ENCODE data around the gene WASHC1. TPM values are rescaled to one million over a fixed set of nuclear protein-coding genes. Genes with fewer than 3 reads are reported as not detected.
"Not testable (repeated sequence)": the region's sequence is repeated elsewhere in the genome, so short reads cannot be mapped to it uniquely, and the experiment has no call there.

The WASHC1 gene
- total RNA-seq, 1 donor from 2014 or later: 7.0 TPM

DNA sequence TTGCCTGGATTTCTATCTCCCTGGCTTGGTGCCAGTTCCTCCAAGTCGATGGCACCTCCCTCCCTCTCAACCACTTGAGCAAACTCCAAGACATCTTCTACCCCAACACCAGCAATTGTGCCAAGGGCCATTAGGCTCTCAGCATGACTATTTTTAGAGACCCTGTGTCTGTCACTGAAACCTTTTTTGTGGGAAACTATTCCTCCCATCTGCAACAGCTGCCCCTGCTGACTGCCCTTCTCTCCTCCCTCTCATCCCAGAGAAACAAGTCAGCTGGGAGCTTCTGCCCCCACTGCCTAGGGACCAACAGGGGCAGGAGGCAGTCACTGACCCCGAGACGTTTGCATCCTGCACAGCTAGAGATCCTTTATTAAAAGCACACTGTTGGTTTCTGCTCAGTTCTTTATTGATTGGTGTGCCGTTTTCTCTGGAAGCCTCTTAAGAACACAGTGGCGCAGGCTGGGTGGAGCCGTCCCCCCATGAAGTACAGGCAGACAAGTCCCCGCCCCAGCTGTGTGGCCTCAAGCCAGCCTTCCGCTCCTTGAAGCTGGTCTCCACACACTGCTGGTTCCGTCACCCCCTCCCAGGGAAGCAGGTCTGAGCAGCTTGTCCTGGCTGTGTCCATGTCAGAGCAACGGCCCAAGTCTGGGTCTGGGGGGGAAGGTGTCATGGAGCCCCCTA lies 15.0 kb downstream of the WASHC1 start:
- DNase-seq: not testable (repeated sequence)

DNA sequence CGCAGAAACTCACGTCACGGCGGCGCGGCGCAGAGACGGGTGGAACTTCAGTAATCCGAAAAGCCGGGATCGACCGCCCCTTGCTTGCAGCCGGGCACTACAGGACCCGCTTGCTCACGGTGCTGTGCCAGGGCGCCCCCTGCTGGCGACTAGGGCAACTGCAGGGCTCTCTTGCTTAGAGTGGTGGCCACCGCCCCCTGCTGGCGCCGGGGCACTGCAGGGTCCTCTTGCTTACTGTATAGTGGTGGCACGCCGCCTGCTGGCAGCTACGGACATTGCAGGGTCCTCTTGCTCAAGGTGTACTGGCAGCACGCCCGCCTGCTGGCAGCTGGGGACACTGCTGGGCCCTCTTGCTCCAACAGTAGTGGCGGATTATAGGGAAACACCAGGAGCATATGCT lies 18.1 kb downstream of the WASHC1 start:
- not testable (repeated sequence) for DNase-seq

DNA sequence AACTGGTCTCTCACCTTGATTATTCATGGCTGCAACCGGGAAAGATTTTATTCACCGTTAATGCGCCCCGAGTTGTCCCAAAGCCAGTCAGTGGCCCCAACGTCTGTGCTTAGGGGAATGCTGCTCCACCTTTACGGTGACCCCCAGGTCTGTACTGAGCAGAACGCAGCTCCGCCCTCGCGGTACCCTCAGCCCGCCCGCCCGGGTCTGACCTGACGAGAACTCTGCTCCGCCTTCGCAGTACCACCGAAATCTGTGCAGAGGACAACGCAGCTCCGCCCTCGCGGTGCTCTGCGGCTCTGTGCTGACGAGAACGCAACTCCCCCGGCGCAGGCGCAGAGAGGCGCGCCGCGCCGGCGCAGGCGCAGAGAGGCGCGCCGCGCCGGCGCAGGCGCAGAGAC lies 18.6 kb downstream of the WASHC1 start:
- DNase-seq: not testable (repeated sequence)

DNA sequence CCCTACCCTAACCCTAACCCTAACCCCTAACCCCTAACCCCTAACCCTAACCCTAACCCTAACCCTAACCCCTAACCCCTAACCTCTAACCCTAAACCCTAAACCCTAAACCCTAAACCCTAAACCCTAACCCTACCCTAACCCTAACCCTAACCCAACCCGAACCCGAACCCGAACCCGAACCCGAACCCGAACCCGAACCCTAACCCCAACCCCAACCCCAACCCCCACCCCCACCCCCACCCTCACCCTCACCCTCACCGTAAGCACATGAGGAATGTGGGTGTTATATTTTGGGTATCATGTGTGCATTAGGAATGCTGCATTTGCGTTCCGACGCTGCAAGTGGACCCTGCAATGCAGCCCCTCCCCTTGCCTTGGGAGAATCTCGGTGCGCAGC lies 19.0 kb downstream of the WASHC1 start:
- not testable (repeated sequence) for DNase-seq

Other genes starting within 250 kb of the WASHC1 start
- gene FOXD4, start 89.0 kb upstream of the WASHC1 start, total RNA-seq: 0.47 TPM
- gene ZNG1A, start 149.6 kb upstream of the WASHC1 start, total RNA-seq: 33.2 TPM
- gene DOCK8, start 185.4 kb upstream of the WASHC1 start, total RNA-seq: 3.6 TPM

Data from occipital lobe (tissue), 2 donors.